GM19351 (cell line): ENCODE measurements around the gene TAB3.

Source experiments
- ATAC-seq: cut with Tn5 transposase; IDR thresholded peaks from one replicate; pipeline ENCODE4 v1.9.1; 2021; ENCODE audit warnings: mild to moderate bottlenecking, moderate library complexity; ENCODE audit not compliant: unreplicated experiment

TAB3 gene

DNA sequence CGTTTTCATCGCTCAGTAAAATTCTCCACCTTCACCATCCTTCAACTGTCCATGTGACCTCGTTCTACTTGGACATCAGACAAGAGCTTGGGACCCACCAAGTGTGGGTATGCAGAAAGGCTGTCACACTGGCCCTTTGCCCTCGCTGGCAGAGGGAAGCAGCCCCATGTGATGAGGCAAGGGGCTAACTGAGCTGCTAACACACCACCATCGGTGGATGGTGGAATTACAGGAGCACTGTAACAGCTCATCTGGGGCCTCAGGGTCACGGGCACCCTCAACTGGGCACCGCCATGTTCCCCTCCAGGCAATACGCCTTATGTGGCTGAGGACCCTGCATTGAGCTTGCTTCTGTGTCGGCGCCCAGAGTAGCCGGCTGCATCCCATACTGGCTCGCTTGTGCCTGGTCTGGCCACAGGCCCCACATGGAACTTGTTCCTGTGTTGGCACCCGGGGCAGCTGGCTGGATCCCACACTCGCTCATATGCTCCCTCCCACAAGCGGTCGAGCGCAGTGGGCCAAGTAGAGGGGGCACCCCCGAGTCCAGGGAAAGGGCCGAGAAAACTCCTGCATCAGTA, 109.5 kb downstream of the TAB3 start:
- ATAC-seq: no peak

DNA sequence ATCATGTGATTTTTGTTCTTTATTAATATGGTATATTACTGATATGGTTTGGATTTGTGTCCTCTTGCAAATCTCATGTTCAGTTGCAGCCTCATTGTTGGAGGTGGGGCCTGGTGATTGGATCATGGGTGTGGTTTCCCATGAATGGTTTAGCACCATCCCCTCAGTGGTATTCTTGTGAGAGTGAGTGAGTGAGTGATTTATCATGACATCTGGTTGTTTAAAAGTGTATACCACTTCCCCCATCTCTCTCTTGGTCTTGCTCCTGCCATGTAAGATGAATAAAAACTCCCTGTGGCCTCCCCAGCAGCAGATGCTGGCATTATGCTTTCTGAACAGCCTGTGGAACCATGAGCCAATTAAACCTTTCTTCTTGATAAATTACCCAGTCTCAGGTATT, 111.5 kb downstream of the TAB3 start:
- no peak for ATAC-seq
